Measurements from ENCODE around the gene ABCA7. TPM values are rescaled to one million over a fixed set of nuclear protein-coding genes. Genes with fewer than 3 reads are reported as not detected.
A peak's percentile ranks its signal among the peaks of the same experiment; 100 is the strongest.

ABCA7 gene
- total and polyA plus RNA-seq, 2 of the 13 experiments (the other 11 are each of a cell fraction or from before 2014, with no cell fraction given), result 4.4 to 32.4 TPM

DNA sequence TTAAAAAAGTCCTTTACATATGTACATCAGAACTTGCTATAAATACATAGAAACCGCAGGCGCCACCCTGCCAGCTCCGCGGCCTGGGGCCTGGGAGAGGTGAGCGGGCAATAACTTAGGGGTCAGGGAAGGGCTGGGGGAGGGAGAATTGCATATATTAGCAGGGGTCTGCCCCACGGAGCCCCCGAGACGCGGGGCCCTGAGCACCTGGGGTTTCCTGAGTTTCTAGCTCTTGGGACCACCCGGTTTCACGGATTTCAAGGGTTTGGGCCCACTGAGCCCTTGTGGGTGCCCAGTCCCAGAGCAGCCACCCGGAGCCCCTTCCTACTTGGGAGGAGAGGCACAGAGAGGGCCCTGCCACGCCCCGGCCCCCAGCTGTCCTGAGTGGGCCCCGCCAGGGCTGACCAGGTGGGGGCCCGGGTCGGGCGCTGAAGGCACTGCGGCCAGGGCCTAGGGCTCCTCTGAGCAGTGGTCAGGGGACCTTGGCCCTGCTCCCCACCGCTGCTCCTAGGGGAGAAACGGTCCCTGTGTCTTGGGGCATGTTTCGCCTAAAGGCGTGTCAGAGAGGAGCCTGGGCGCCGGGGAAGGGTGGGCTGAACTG is 67.9 kb downstream of the ABCA7 start (continued):
- TF ChIP-seq ZFX (CRISPR knock-in tag; IDR thresholded peaks at IDR 0.05; ENCODE audit: low read depth) (0 out of 2 replicates have a peak, but pooled peaks have one; percentile 5), SIN3B (IDR thresholded peaks at IDR 0.05; ENCODE audit: low read length) (no peak), FLYWCH1 (CRISPR knock-in tag; IDR thresholded peaks at IDR 0.05) (no peak), PCBP1 (IDR thresholded peaks at IDR 0.05; ENCODE audit: borderline replicate concordance, low read depth, low read length) (no peak), NFYC (CRISPR knock-in tag; IDR thresholded peaks at IDR 0.05) (no peak), ZNF564 (CRISPR knock-in tag; IDR thresholded peaks at IDR 0.05) (no peak)
- TF ChIP-seq, protein P1, sequence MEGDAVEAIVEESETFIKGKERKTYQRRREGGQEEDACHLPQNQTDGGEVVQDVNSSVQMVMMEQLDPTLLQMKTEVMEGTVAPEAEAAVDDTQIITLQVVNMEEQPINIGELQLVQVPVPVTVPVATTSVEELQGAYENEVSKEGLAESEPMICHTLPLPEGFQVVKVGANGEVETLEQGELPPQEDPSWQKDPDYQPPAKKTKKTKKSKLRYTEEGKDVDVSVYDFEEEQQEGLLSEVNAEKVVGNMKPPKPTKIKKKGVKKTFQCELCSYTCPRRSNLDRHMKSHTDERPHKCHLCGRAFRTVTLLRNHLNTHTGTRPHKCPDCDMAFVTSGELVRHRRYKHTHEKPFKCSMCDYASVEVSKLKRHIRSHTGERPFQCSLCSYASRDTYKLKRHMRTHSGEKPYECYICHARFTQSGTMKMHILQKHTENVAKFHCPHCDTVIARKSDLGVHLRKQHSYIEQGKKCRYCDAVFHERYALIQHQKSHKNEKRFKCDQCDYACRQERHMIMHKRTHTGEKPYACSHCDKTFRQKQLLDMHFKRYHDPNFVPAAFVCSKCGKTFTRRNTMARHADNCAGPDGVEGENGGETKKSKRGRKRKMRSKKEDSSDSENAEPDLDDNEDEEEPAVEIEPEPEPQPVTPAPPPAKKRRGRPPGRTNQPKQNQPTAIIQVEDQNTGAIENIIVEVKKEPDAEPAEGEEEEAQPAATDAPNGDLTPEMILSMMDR (CRISPR knock-in tag; IDR thresholded peaks at IDR 0.05), result no peak
- TF ChIP-seq, protein P2, sequence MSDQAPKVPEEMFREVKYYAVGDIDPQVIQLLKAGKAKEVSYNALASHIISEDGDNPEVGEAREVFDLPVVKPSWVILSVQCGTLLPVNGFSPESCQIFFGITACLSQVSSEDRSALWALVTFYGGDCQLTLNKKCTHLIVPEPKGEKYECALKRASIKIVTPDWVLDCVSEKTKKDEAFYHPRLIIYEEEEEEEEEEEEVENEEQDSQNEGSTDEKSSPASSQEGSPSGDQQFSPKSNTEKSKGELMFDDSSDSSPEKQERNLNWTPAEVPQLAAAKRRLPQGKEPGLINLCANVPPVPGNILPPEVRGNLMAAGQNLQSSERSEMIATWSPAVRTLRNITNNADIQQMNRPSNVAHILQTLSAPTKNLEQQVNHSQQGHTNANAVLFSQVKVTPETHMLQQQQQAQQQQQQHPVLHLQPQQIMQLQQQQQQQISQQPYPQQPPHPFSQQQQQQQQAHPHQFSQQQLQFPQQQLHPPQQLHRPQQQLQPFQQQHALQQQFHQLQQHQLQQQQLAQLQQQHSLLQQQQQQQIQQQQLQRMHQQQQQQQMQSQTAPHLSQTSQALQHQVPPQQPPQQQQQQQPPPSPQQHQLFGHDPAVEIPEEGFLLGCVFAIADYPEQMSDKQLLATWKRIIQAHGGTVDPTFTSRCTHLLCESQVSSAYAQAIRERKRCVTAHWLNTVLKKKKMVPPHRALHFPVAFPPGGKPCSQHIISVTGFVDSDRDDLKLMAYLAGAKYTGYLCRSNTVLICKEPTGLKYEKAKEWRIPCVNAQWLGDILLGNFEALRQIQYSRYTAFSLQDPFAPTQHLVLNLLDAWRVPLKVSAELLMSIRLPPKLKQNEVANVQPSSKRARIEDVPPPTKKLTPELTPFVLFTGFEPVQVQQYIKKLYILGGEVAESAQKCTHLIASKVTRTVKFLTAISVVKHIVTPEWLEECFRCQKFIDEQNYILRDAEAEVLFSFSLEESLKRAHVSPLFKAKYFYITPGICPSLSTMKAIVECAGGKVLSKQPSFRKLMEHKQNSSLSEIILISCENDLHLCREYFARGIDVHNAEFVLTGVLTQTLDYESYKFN (CRISPR knock-in tag; conservative IDR thresholded peaks at IDR 0.05), result no peak
- TF ChIP-seq, protein P3, sequence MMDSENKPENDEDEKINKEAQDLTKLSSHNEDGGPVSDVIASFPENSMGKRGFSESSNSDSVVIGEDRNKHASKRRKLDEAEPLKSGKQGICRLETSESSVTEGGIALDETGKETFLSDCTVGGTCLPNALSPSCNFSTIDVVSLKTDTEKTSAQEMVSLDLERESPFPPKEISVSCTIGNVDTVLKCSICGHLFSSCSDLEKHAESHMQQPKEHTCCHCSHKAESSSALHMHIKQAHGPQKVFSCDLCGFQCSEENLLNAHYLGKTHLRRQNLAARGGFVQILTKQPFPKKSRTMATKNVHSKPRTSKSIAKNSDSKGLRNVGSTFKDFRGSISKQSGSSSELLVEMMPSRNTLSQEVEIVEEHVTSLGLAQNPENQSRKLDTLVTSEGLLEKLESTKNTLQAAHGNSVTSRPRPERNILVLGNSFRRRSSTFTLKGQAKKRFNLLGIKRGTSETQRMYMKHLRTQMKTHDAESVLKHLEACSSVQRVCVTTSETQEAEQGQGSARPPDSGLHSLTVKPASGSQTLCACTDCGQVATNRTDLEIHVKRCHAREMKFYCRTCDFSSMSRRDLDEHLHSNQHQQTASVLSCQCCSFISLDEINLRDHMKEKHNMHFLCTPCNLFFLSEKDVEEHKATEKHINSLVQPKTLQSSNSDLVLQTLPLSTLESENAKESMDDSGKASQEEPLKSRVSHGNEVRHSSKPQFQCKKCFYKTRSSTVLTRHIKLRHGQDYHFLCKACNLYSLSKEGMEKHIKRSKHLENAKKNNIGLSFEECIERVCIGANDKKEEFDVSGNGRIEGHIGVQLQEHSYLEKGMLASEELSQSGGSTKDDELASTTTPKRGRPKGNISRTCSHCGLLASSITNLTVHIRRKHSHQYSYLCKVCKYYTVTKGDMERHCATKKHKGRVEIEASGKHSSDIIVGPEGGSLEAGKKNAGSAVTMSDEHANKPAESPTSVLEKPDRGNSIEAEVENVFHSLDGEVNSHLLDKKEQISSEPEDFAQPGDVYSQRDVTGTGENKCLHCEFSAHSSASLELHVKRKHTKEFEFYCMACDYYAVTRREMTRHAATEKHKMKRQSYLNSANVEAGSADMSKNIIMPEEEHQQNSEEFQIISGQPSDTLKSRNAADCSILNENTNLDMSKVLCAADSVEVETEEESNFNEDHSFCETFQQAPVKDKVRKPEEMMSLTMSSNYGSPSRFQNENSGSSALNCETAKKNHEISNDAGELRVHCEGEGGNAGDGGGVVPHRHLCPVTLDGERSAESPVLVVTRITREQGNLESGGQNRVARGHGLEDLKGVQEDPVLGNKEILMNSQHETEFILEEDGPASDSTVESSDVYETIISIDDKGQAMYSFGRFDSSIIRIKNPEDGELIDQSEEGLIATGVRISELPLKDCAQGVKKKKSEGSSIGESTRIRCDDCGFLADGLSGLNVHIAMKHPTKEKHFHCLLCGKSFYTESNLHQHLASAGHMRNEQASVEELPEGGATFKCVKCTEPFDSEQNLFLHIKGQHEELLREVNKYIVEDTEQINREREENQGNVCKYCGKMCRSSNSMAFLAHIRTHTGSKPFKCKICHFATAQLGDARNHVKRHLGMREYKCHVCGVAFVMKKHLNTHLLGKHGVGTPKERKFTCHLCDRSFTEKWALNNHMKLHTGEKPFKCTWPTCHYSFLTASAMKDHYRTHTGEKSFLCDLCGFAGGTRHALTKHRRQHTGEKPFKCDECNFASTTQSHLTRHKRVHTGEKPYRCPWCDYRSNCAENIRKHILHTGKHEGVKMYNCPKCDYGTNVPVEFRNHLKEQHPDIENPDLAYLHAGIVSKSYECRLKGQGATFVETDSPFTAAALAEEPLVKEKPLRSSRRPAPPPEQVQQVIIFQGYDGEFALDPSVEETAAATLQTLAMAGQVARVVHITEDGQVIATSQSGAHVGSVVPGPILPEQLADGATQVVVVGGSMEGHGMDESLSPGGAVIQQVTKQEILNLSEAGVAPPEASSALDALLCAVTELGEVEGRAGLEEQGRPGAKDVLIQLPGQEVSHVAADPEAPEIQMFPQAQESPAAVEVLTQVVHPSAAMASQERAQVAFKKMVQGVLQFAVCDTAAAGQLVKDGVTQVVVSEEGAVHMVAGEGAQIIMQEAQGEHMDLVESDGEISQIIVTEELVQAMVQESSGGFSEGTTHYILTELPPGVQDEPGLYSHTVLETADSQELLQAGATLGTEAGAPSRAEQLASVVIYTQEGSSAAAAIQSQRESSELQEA (CRISPR knock-in tag; IDR thresholded peaks at IDR 0.05; ENCODE audit: not compliant biosample characterization), result no peak
- TF ChIP-seq, protein P4, sequence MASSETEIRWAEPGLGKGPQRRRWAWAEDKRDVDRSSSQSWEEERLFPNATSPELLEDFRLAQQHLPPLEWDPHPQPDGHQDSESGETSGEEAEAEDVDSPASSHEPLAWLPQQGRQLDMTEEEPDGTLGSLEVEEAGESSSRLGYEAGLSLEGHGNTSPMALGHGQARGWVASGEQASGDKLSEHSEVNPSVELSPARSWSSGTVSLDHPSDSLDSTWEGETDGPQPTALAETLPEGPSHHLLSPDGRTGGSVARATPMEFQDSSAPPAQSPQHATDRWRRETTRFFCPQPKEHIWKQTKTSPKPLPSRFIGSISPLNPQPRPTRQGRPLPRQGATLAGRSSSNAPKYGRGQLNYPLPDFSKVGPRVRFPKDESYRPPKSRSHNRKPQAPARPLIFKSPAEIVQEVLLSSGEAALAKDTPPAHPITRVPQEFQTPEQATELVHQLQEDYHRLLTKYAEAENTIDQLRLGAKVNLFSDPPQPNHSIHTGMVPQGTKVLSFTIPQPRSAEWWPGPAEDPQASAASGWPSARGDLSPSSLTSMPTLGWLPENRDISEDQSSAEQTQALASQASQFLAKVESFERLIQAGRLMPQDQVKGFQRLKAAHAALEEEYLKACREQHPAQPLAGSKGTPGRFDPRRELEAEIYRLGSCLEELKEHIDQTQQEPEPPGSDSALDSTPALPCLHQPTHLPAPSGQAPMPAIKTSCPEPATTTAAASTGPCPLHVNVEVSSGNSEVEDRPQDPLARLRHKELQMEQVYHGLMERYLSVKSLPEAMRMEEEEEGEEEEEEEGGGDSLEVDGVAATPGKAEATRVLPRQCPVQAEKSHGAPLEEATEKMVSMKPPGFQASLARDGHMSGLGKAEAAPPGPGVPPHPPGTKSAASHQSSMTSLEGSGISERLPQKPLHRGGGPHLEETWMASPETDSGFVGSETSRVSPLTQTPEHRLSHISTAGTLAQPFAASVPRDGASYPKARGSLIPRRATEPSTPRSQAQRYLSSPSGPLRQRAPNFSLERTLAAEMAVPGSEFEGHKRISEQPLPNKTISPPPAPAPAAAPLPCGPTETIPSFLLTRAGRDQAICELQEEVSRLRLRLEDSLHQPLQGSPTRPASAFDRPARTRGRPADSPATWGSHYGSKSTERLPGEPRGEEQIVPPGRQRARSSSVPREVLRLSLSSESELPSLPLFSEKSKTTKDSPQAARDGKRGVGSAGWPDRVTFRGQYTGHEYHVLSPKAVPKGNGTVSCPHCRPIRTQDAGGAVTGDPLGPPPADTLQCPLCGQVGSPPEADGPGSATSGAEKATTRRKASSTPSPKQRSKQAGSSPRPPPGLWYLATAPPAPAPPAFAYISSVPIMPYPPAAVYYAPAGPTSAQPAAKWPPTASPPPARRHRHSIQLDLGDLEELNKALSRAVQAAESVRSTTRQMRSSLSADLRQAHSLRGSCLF (CRISPR knock-in tag; IDR thresholded peaks at IDR 0.05; ENCODE audit: borderline replicate concordance), result no peak

Data from HepG2 (cell line).